PC-9 (cell line): ENCODE measurements around the gene NPEPPS. TPM values are rescaled to one million over a fixed set of nuclear protein-coding genes. Genes with fewer than 3 reads are reported as not detected.
"Not testable (repeated sequence)": the region's sequence is repeated elsewhere in the genome, so short reads cannot be mapped to it uniquely, and the experiment has no call there.

Experiments used
- Bru-seq: library from RNA; stranded (reverse); fragments of 400-500 nt; gene quantifications from one replicate; lab custom pipeline; 2021; lab: Mats Ljungman, UMichigan
- BruChase-seq, 2 experiments: library from RNA; stranded (reverse); fragments of 400-500 nt; gene quantifications; one replicate each; lab custom pipeline; 2021; lab: Mats Ljungman, UMichigan
- BruUV-seq: library from RNA; stranded (reverse); fragments of 400-500 nt; replicated peaks from 2 replicates; lab custom pipeline; 2021; lab: Mats Ljungman, UMichigan
- CTCF ChIA-PET: fragments of 300-600 bp; sonication (Branson Sonifier 250); formaldehyde crosslinking; loops from one replicate; lab custom pipeline; 2022; ENCODE audit warnings: antibody characterized with exemption; lab: Charles Lee
- POLR2A ChIA-PET: fragments of 300-600 bp; sonication (Branson Sonifier 250); formaldehyde crosslinking; loops from one replicate; lab custom pipeline; 2022; ENCODE audit warnings: antibody characterized with exemption; ENCODE audit not compliant: unreplicated experiment; lab: Charles Lee
- DNase-seq, 2 experiments: peaks; one replicate each; pipeline versions ENCODE4 v3.0.0 to v3.0.0-alpha.2; 2015 to 2022; ENCODE audit warnings: mixed read lengths in 1 of 2
- H2AFZ ChIP-seq: fragments of 200-600 bp; sonication (generic); 2 replicates; pipeline ENCODE4 v1.8.1; 2017; ENCODE audit warnings: antibody characterized with exemption
- H3F3A ChIP-seq: fragments of 200-600 bp; sonication (generic); 2 replicates; pipeline ENCODE4 v1.8.1; 2017; ENCODE audit warnings: antibody characterized with exemption, mild to moderate bottlenecking, low read depth; ENCODE audit not compliant: insufficient read depth
- H3K27ac ChIP-seq: fragments of 200-600 bp; sonication (generic); 2 replicates; pipeline ENCODE4 v1.6.1; 2016; ENCODE audit warnings: mixed run types
- H3K27me3 ChIP-seq: fragments of 200-600 bp; sonication (generic); 2 replicates; pipeline ENCODE4 v1.6.1; 2016; ENCODE audit warnings: low read depth, mixed run types; ENCODE audit not compliant: insufficient read depth
- H3K36me3 ChIP-seq: fragments of 200-600 bp; sonication (generic); 2 replicates; pipeline ENCODE4 v1.6.1; 2016; ENCODE audit warnings: low read depth, mixed run types
- H3K4me1 ChIP-seq: fragments of 200-600 bp; sonication (generic); replicated peaks from 2 replicates; pipeline ENCODE4 v1.6.1; 2016; ENCODE audit warnings: mixed run types; ENCODE audit not compliant: insufficient read depth
- H3K4me2 ChIP-seq: fragments of 200-600 bp; sonication (generic); 2 replicates; pipeline ENCODE4 v1.6.1; 2017; ENCODE audit warnings: mixed run types
- H3K4me3 ChIP-seq: fragments of 200-600 bp; sonication (generic); 2 replicates; pipeline ENCODE4 v1.6.1; 2016; ENCODE audit warnings: mixed run types
- H3K79me2 ChIP-seq: fragments of 200-600 bp; sonication (generic); 2 replicates; pipeline ENCODE4 v1.6.1; 2017; ENCODE audit warnings: low read depth, mixed run types
- H3K9me2 ChIP-seq: fragments of 200-600 bp; sonication (generic); 2 replicates; pipeline ENCODE4 v1.8.1; 2017; ENCODE audit warnings: mild to moderate bottlenecking; ENCODE audit not compliant: insufficient read depth
- H3K9me3 ChIP-seq: fragments of 200-600 bp; sonication (generic); 2 replicates; pipeline ENCODE4 v1.8.1; 2016; ENCODE audit warnings: low read depth; ENCODE audit not compliant: insufficient read depth
- H4K20me1 ChIP-seq: fragments of 200-600 bp; sonication (generic); 2 replicates; pipeline ENCODE4 v1.8.1; 2017; ENCODE audit not compliant: insufficient read depth
- intact Hi-C: fragments of 100-400 bp; cut with micrococcal nuclease; formaldehyde crosslinking; loops from one replicate; pipeline ENCODE4 v1.10.0; 2022; ENCODE audit not compliant: unreplicated experiment
- long read RNA-seq: library from polyadenylated mRNA; stranded (forward); transcript quantifications from one replicate; pipeline ENCODE4 v2.0.0, GENCODE V29; 2022
- total RNA-seq: library from RNA; stranded (reverse); gene quantifications from 2 replicates; pipeline ENCODE4 v1.2.3, GENCODE V29; 2021

The NPEPPS gene, protein sequence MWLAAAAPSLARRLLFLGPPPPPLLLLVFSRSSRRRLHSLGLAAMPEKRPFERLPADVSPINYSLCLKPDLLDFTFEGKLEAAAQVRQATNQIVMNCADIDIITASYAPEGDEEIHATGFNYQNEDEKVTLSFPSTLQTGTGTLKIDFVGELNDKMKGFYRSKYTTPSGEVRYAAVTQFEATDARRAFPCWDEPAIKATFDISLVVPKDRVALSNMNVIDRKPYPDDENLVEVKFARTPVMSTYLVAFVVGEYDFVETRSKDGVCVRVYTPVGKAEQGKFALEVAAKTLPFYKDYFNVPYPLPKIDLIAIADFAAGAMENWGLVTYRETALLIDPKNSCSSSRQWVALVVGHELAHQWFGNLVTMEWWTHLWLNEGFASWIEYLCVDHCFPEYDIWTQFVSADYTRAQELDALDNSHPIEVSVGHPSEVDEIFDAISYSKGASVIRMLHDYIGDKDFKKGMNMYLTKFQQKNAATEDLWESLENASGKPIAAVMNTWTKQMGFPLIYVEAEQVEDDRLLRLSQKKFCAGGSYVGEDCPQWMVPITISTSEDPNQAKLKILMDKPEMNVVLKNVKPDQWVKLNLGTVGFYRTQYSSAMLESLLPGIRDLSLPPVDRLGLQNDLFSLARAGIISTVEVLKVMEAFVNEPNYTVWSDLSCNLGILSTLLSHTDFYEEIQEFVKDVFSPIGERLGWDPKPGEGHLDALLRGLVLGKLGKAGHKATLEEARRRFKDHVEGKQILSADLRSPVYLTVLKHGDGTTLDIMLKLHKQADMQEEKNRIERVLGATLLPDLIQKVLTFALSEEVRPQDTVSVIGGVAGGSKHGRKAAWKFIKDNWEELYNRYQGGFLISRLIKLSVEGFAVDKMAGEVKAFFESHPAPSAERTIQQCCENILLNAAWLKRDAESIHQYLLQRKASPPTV
- 173 and 187 TPM in 2 replicates for total RNA-seq
- Bru-seq, nascent RNA = percentile 93 among the genes with signal in this experiment
- BruChase-seq, experiment 1, labeled RNA remaining after a 2-hour chase = percentile 94 among the genes with signal in this experiment
- percentile 91 among the genes with signal in this experiment for BruChase-seq, experiment 2, labeled RNA remaining after a 6-hour chase
- long read RNA-seq, full-length matches to known transcripts = 67 of 105 reads
- long read RNA-seq, partial matches to known transcripts = 15 of 105 reads
- long read RNA-seq, other reads (novel, unspliced or antisense) = 23 of 105 reads

GRCh38 chr17:47530557-47531232 is at the start of gene NPEPPS:
TSS of gene NPEPPS (plus strand) at chr17:47531108. CDS start at chr17:47531301, 193 bp downstream.
- peak within 1 kb of the TSS; percentile 78 for H3K4me3 ChIP-seq
- H3K9me3 ChIP-seq, POLR2A ChIA-PET, H3K9me2 ChIP-seq, H3K27me3 ChIP-seq, intact Hi-C loops, CTCF ChIA-PET: not testable (repeated sequence)
- peaks cover 15% of the 10 kb centered on the region for H3K4me1 ChIP-seq
- peaks cover 13% of the 10 kb centered on the region; the same call in 1 of the 2 replicates for H3F3A ChIP-seq
- H2AFZ ChIP-seq = peak within 1 kb of the TSS; percentile 78; the same call in 1 of the 2 replicates
- peak; percentile 65 to 80 for DNase-seq
- H3K4me2 ChIP-seq = peak within 1 kb of the TSS; percentile 91
- H4K20me1 ChIP-seq = peaks cover 20% of the 10 kb centered on the region; the same call in 1 of the 2 replicates
- H3K79me2 ChIP-seq = peaks cover 37% of the 10 kb centered on the region
- TSS peak; percentile 93 for BruUV-seq
- H3K27ac ChIP-seq = peak within 1 kb of the TSS; percentile 91
- peaks cover 10% of the 10 kb centered on the region; the same call in 1 of the 2 replicates for H3K36me3 ChIP-seq

GRCh38 chr17:47491841-47492212 is 39.1 kb upstream of the NPEPPS start:
- H3K79me2 ChIP-seq, H4K20me1 ChIP-seq, H3K9me3 ChIP-seq, intact Hi-C loops, H3K36me3 ChIP-seq, H3K9me2 ChIP-seq, H3F3A ChIP-seq, H3K27me3 ChIP-seq, POLR2A ChIA-PET, H3K4me1 ChIP-seq: not testable (repeated sequence)
- H3K4me2 ChIP-seq = peak overlapping the region; percentile 95
- H3K4me3 ChIP-seq = peak overlapping the region; percentile 80
- H2AFZ ChIP-seq = peak overlapping the region; percentile 68; the same call in 1 of the 2 replicates
- BruUV-seq = TSS peak; percentile 74
- CTCF ChIA-PET = interaction anchor here (0.6 kb wide), 1 partner anchor 1555 kb away, joined by 4 read pairs; no protein-coding TSS in a partner anchor
- peak overlapping the region; percentile 82 for H3K27ac ChIP-seq
- DNase-seq = peak in 1 of 2 experiments; percentile 6

GRCh38 chr17:47499074-47499473 is 31.8 kb upstream of the NPEPPS start:
- H3K4me3 ChIP-seq, H3K79me2 ChIP-seq, POLR2A ChIA-PET, H3K9me2 ChIP-seq, H2AFZ ChIP-seq, H3K36me3 ChIP-seq, BruUV-seq, H3K27me3 ChIP-seq, DNase-seq, CTCF ChIA-PET, H3K27ac ChIP-seq, H3K4me2 ChIP-seq, H3K9me3 ChIP-seq, H4K20me1 ChIP-seq, intact Hi-C loops: not testable (repeated sequence)
- H3F3A ChIP-seq = peaks cover 28% of the 10 kb centered on the region
- peaks cover 31% of the 10 kb centered on the region for H3K4me1 ChIP-seq

DNA sequence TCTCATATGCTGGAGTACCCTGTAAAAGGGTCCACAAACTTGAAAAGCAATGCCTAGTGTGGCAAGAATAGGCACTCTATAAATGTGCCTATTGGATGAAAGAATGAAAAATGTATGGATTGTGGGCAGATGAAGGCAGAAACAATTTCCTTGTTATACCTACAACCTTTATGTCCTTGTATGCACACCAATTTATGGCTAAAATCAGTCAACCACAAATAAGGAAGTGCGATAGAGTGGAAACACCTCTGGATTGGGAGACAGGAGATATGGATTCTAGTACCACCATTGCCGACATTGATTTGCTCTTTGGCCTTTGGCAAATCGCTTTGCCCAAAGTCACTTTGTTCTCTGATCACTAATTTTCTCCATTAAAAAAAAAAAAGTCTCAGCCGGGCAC is 31.4 kb upstream of the NPEPPS start:
- BruUV-seq, H3K9me2 ChIP-seq, CTCF ChIA-PET, H3K27me3 ChIP-seq, POLR2A ChIA-PET, H4K20me1 ChIP-seq, H2AFZ ChIP-seq, H3K36me3 ChIP-seq, H3K4me2 ChIP-seq, intact Hi-C loops, H3K9me3 ChIP-seq, H3K79me2 ChIP-seq, H3K4me3 ChIP-seq, H3K27ac ChIP-seq, DNase-seq: not testable (repeated sequence)
- Histone ChIP-seq H3F3A (peaks cover 30% of the 10 kb centered on the region), H3K4me1 (peaks cover 35% of the 10 kb centered on the region)
